Measurements from ENCODE around the gene FGFR4. TPM values are rescaled to one million over a fixed set of nuclear protein-coding genes. Genes with fewer than 3 reads are reported as not detected.

FGFR4 gene
- total and polyA plus RNA-seq, 2 donors (not counting 1 experiment from before 2014, with no cell fraction given), result 12.6 to 28.4 TPM

GRCh38 chr5:177109810-177110209, 23.1 kb downstream of the FGFR4 start:
- TF ChIP-seq EZH2 (IDR thresholded peaks at IDR 0.05; ENCODE audit: low read length, missing control alignments) (no peak), CTCF (conservative IDR thresholded peaks at IDR 0.05 in 1 of 2, IDR thresholded peaks at IDR 0.05 in 1 of 2; ENCODE audit: low read depth in 1 of 2, low read length in 2 of 2) (no peak)
- Histone ChIP-seq H4K20me1 (ENCODE audit: control insufficient read depth, extremely low read depth, insufficient read depth, low read length) (no peaks in the 10 kb centered on the region), H3K4me3 (replicated peaks in 1 of 4; ENCODE audit: control extremely low read depth in 1 of 4, insufficient read depth in 1 of 4, low read depth in 3 of 4, low read length in 4 of 4) (no peak overlapping the region), H3K27ac (ENCODE audit: insufficient read depth, low read length) (no peak overlapping the region), H3K36me3 (ENCODE audit: control insufficient read depth, insufficient read depth, low read length) (no peaks in the 10 kb centered on the region), H3K4me2 (ENCODE audit: extremely low read depth, insufficient read depth, low read length) (no peak overlapping the region), H2AFZ (ENCODE audit: low read length) (no peak overlapping the region), H3K27me3 (ENCODE audit: control insufficient read depth, insufficient read depth, low read length) (no peaks in the 10 kb centered on the region), H3K79me2 (ENCODE audit: control insufficient read depth, insufficient read depth, low read length) (no peaks in the 10 kb centered on the region), H3K9me3 (ENCODE audit: control insufficient read depth, insufficient read depth, low read depth, low read length) (no peaks in the 10 kb centered on the region), H3K9ac (ENCODE audit: insufficient read depth, low read length) (no peak overlapping the region), H3K4me1 (ENCODE audit: control insufficient read depth, extremely low read depth, insufficient read depth, low read length) (no peaks in the 10 kb centered on the region)
- DNase-seq (ENCODE audit: low read depth in 2 of 2), result no peak

GRCh38 chr5:177111720-177112394, 25.1 kb downstream of the FGFR4 start:
- H3K9me3 ChIP-seq (ENCODE audit: control insufficient read depth, insufficient read depth, low read depth, low read length), result no peaks in the 10 kb centered on the region
- no peak overlapping the region for H3K27ac ChIP-seq (ENCODE audit: insufficient read depth, low read length)
- H2AFZ ChIP-seq (ENCODE audit: low read length), result peak overlapping the region; percentile 49
- no peak overlapping the region for H3K4me3 ChIP-seq (replicated peaks in 1 of 4; ENCODE audit: control extremely low read depth in 1 of 4, insufficient read depth in 1 of 4, low read depth in 3 of 4, low read length in 4 of 4)
- H3K4me2 ChIP-seq (ENCODE audit: extremely low read depth, insufficient read depth, low read length), result peak overlapping the region; percentile 51
- H3K79me2 ChIP-seq (ENCODE audit: control insufficient read depth, insufficient read depth, low read length), result no peaks in the 10 kb centered on the region
- H3K36me3 ChIP-seq (ENCODE audit: control insufficient read depth, insufficient read depth, low read length), result no peaks in the 10 kb centered on the region
- DNase-seq (ENCODE audit: low read depth in 2 of 2), result peak; percentile 13 to 44
- no peaks in the 10 kb centered on the region for H4K20me1 ChIP-seq (ENCODE audit: control insufficient read depth, extremely low read depth, insufficient read depth, low read length)
- H3K4me1 ChIP-seq (ENCODE audit: control insufficient read depth, extremely low read depth, insufficient read depth, low read length), result peaks cover 2% of the 10 kb centered on the region
- TF ChIP-seq CTCF (conservative IDR thresholded peaks at IDR 0.05 in 1 of 2, IDR thresholded peaks at IDR 0.05 in 1 of 2; ENCODE audit: low read depth in 1 of 2, low read length in 2 of 2) (peak; percentile 91 to 94), EZH2 (IDR thresholded peaks at IDR 0.05; ENCODE audit: low read length, missing control alignments) (no peak)
- no peak overlapping the region for H3K9ac ChIP-seq (ENCODE audit: insufficient read depth, low read length)
- H3K27me3 ChIP-seq (ENCODE audit: control insufficient read depth, insufficient read depth, low read length), result no peaks in the 10 kb centered on the region

GRCh38 chr5:177112589-177113220, 26.0 kb downstream of the FGFR4 start:
- Histone ChIP-seq H3K27me3 (ENCODE audit: control insufficient read depth, insufficient read depth, low read length) (no peaks in the 10 kb centered on the region), H3K4me1 (ENCODE audit: control insufficient read depth, extremely low read depth, insufficient read depth, low read length) (peaks cover 2% of the 10 kb centered on the region), H3K4me3 (replicated peaks in 1 of 4; ENCODE audit: control extremely low read depth in 1 of 4, insufficient read depth in 1 of 4, low read depth in 3 of 4, low read length in 4 of 4) (no peak overlapping the region), H3K9ac (ENCODE audit: insufficient read depth, low read length) (no peak overlapping the region), H3K9me3 (ENCODE audit: control insufficient read depth, insufficient read depth, low read depth, low read length) (no peaks in the 10 kb centered on the region), H3K36me3 (ENCODE audit: control insufficient read depth, insufficient read depth, low read length) (no peaks in the 10 kb centered on the region), H3K79me2 (ENCODE audit: control insufficient read depth, insufficient read depth, low read length) (no peaks in the 10 kb centered on the region), H2AFZ (ENCODE audit: low read length) (no peak overlapping the region), H3K4me2 (ENCODE audit: extremely low read depth, insufficient read depth, low read length) (no peak overlapping the region), H3K27ac (ENCODE audit: insufficient read depth, low read length) (no peak overlapping the region), H4K20me1 (ENCODE audit: control insufficient read depth, extremely low read depth, insufficient read depth, low read length) (no peaks in the 10 kb centered on the region)
- no peak for TF ChIP-seq CTCF (conservative IDR thresholded peaks at IDR 0.05 in 1 of 2, IDR thresholded peaks at IDR 0.05 in 1 of 2; ENCODE audit: low read depth in 1 of 2, low read length in 2 of 2)
- TF ChIP-seq EZH2 (IDR thresholded peaks at IDR 0.05; ENCODE audit: low read length, missing control alignments), result no peak
- no peak for DNase-seq (ENCODE audit: low read depth in 2 of 2)

Measured in fibroblast of lung (primary cell).